Measurements from ENCODE around the gene PPP1R7.

The PPP1R7 gene

GRCh38 chr2:241112046-241112445, 38.2 kb upstream of the PPP1R7 start:
- no peak for DNase-seq (ENCODE audit: low spot score)
- in situ Hi-C loops (cut with MboI; ENCODE audit: low sequenced_read_pairs, unreplicated experiment): no loop called here
- TF ChIP-seq CTCF (IDR thresholded peaks at IDR 0.05; ENCODE audit: borderline replicate concordance, control extremely low read depth, extremely low read depth, insufficient read depth, missing control alignments): no peak

GRCh38 chr2:241112592-241112991, 37.7 kb upstream of the PPP1R7 start:
- peak; percentile 61 for DNase-seq (ENCODE audit: low spot score)
- no peak for TF ChIP-seq CTCF (IDR thresholded peaks at IDR 0.05; ENCODE audit: borderline replicate concordance, control extremely low read depth, extremely low read depth, insufficient read depth, missing control alignments)
- in situ Hi-C loops (cut with MboI; ENCODE audit: low sequenced_read_pairs, unreplicated experiment): no loop called here

- no peak for TF ChIP-seq CTCF (IDR thresholded peaks at IDR 0.05; ENCODE audit: borderline replicate concordance, control extremely low read depth, extremely low read depth, insufficient read depth, missing control alignments)
- in situ Hi-C loops (cut with MboI; ENCODE audit: low sequenced_read_pairs, unreplicated experiment): no loop called here
- DNase-seq (ENCODE audit: low spot score): no peak
Measured at GRCh38 chr2:241114836-241115235, 35.4 kb upstream of the PPP1R7 start.

GRCh38 chr2:241115361-241115760, 34.9 kb upstream of the PPP1R7 start:
- in situ Hi-C loops (cut with MboI; ENCODE audit: low sequenced_read_pairs, unreplicated experiment): no loop called here
- no peak for DNase-seq (ENCODE audit: low spot score)
- TF ChIP-seq CTCF (IDR thresholded peaks at IDR 0.05; ENCODE audit: borderline replicate concordance, control extremely low read depth, extremely low read depth, insufficient read depth, missing control alignments): no peak

- in situ Hi-C loops (cut with MboI; ENCODE audit: low sequenced_read_pairs, unreplicated experiment): no loop called here
- TF ChIP-seq CTCF (IDR thresholded peaks at IDR 0.05; ENCODE audit: borderline replicate concordance, control extremely low read depth, extremely low read depth, insufficient read depth, missing control alignments): no peak
- no peak for DNase-seq (ENCODE audit: low spot score)
Measured at GRCh38 chr2:241116606-241117560, 33.4 kb upstream of the PPP1R7 start.

GRCh38 chr2:241118737-241119505, 31.3 kb upstream of the PPP1R7 start:
- DNase-seq (ENCODE audit: low spot score): no peak
- no peak for TF ChIP-seq CTCF (IDR thresholded peaks at IDR 0.05; ENCODE audit: borderline replicate concordance, control extremely low read depth, extremely low read depth, insufficient read depth, missing control alignments)
- in situ Hi-C loops (cut with MboI; ENCODE audit: low sequenced_read_pairs, unreplicated experiment): no loop called here

Data from GM13976 (cell line).